ENCODE measurements around the gene ETAA1. TPM values are rescaled to one million over a fixed set of nuclear protein-coding genes. Genes with fewer than 3 reads are reported as not detected.
A peak's percentile ranks its signal among the peaks of the same experiment; 100 is the strongest.

Gene ETAA1
- total and polyA plus RNA-seq, 2 donors = 6.4 to 46.2 TPM

GRCh38 chr2:67451086-67451832 is 54.1 kb downstream of the ETAA1 start:
- WGBS = 78% methylated on average over 7 of the region's 7 CpGs
- Histone ChIP-seq H3K4me3 (ENCODE audit: low read depth, low read length) (no peak overlapping the region), H3K36me3 (ENCODE audit: insufficient read depth) (no peaks in the 10 kb centered on the region), H3K27ac (ENCODE audit: low read depth) (no peak overlapping the region), H3K4me1 (ENCODE audit: insufficient read depth) (peaks cover 2% of the 10 kb centered on the region)
- DNase-seq (ENCODE audit: extremely low spot score) = peak; percentile 51

GRCh38 chr2:67453310-67453709 is 56.2 kb downstream of the ETAA1 start:
- DNase-seq (ENCODE audit: extremely low spot score) = no peak
- no peaks in the 10 kb centered on the region for H3K4me1 ChIP-seq (ENCODE audit: insufficient read depth)
- WGBS = 70% methylated on average over 1 of the region's 1 CpG
- no peak overlapping the region for H3K27ac ChIP-seq (ENCODE audit: low read depth)
- H3K4me3 ChIP-seq (ENCODE audit: low read depth, low read length) = no peak overlapping the region
- H3K36me3 ChIP-seq (ENCODE audit: insufficient read depth) = no peaks in the 10 kb centered on the region

- no peaks in the 10 kb centered on the region for H3K36me3 ChIP-seq (ENCODE audit: insufficient read depth)
- no peaks in the 10 kb centered on the region for H3K4me1 ChIP-seq (ENCODE audit: insufficient read depth)
- DNase-seq (ENCODE audit: extremely low spot score) = no peak
- no peak overlapping the region for H3K4me3 ChIP-seq (ENCODE audit: low read depth, low read length)
- no peak overlapping the region for H3K27ac ChIP-seq (ENCODE audit: low read depth)
- 71% methylated on average over 4 of the region's 4 CpGs for WGBS
These were observed 58.3 kb downstream of the ETAA1 start for GRCh38 chr2:67455219-67456142.

GRCh38 chr2:67456428-67456827 is 59.3 kb downstream of the ETAA1 start:
- 59% methylated on average over 2 of the region's 2 CpGs for WGBS
- no peaks in the 10 kb centered on the region for H3K36me3 ChIP-seq (ENCODE audit: insufficient read depth)
- no peaks in the 10 kb centered on the region for H3K4me1 ChIP-seq (ENCODE audit: insufficient read depth)
- H3K4me3 ChIP-seq (ENCODE audit: low read depth, low read length) = no peak overlapping the region
- DNase-seq (ENCODE audit: extremely low spot score) = no peak
- no peak overlapping the region for H3K27ac ChIP-seq (ENCODE audit: low read depth)

DNA sequence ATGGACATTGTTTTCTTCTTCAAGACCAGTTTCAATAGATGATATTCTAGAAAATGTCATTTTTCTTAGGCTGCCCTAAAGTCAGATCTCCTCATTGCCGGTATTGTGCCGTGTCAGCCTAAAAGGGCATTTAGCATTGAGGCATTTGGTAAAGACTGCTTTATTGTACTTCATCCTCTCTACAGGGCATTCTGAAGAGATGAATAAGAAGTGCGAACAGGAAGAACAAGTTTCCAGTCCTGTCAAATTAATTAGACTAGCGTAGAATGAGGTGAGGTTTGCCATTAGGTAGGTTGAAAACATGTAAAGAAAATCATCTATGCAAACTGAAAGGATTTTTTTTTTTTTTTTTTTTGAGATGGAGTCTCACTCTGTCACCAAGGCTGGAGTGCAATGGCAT is 60.6 kb downstream of the ETAA1 start:
- DNase-seq (ENCODE audit: extremely low spot score) = no peak
- Histone ChIP-seq H3K4me1 (ENCODE audit: insufficient read depth) (no peaks in the 10 kb centered on the region), H3K36me3 (ENCODE audit: insufficient read depth) (no peaks in the 10 kb centered on the region), H3K27ac (ENCODE audit: low read depth) (no peak overlapping the region), H3K4me3 (ENCODE audit: low read depth, low read length) (no peak overlapping the region)
- WGBS = 76% methylated on average over 4 of the region's 4 CpGs

- no peaks in the 10 kb centered on the region for H3K36me3 ChIP-seq (ENCODE audit: insufficient read depth)
- H3K4me3 ChIP-seq (ENCODE audit: low read depth, low read length) = no peak overlapping the region
- H3K27ac ChIP-seq (ENCODE audit: low read depth) = no peak overlapping the region
- no peak for DNase-seq (ENCODE audit: extremely low spot score)
- WGBS = 99% methylated on average over 2 of the region's 2 CpGs
- H3K4me1 ChIP-seq (ENCODE audit: insufficient read depth) = no peaks in the 10 kb centered on the region
These were observed 62.6 kb downstream of the ETAA1 start for GRCh38 chr2:67459761-67460160.
